ENCODE measurements around the gene RHEX. TPM values are rescaled to one million over a fixed set of nuclear protein-coding genes. Genes with fewer than 3 reads are reported as not detected.
A peak's percentile ranks its signal among the peaks of the same experiment; 100 is the strongest.

The RHEX gene
- total and polyA plus RNA-seq, 2 donors (not counting 1 experiment from before 2014, with no cell fraction given) = 1.8 to 12.8 TPM

- Histone ChIP-seq H3K79me2 (ENCODE audit: control insufficient read depth, insufficient read depth, low read length) (peaks cover 81% of the 10 kb centered on the region), H3K27ac (ENCODE audit: low read length in 2 of 2) (peak overlapping the region; percentile 72 to 82), H2AFZ (ENCODE audit: insufficient read depth, low read depth, low read length, poor library complexity, severe bottlenecking) (no peak overlapping the region), H3K36me3 (replicated peaks in 1 of 2; ENCODE audit: control extremely low read depth in 1 of 2, control insufficient read depth in 1 of 2, extremely low read depth in 1 of 2, insufficient read depth in 2 of 2, low read length in 1 of 2) (no peaks in the 10 kb centered on the region), H4K20me1 (ENCODE audit: control insufficient read depth, insufficient read depth, low read length, poor library complexity, severe bottlenecking) (no peaks in the 10 kb centered on the region), H3K4me1 (ENCODE audit: control insufficient read depth in 2 of 2, insufficient read depth in 2 of 2, low read length in 2 of 2) (peaks cover 84 to 89% of the 10 kb centered on the region in 2 donors), H3K9ac (ENCODE audit: low read length) (peak overlapping the region; percentile 29), H3K27me3 (replicated peaks in 1 of 4; ENCODE audit: control extremely low read depth in 1 of 4, control insufficient read depth in 3 of 4, insufficient read depth in 4 of 4, low read length in 3 of 4) (no peaks in the 10 kb centered on the region), H3K4me2 (replicated peaks; ENCODE audit: low read depth, low read length, poor library complexity, severe bottlenecking) (peak overlapping the region; percentile 75), H3K9me3 (ENCODE audit: control extremely low read depth in 1 of 3, control insufficient read depth in 2 of 3, insufficient read depth in 1 of 3, low read length in 2 of 3) (no peaks in the 10 kb centered on the region), H3K4me3 (ENCODE audit: control extremely low read depth in 1 of 5, extremely low read depth in 1 of 5, insufficient read depth in 1 of 5, low read depth in 2 of 5, low read length in 4 of 5) (peak overlapping the region in 1 of 5 experiments; percentile 17)
- no peak for ATAC-seq (ENCODE audit: low read depth)
- Mint-ChIP-seq H3K4me1 (peaks cover 90% of the 10 kb centered on the region), H3K27me3 (no peaks in the 10 kb centered on the region), H3K27ac (peak overlapping the region; percentile 87), H3K4me3 (peak overlapping the region; percentile 62), H3K9me3 (ENCODE audit: insufficient read depth) (no peaks in the 10 kb centered on the region)
- WGBS (ENCODE audit: insufficient coverage) = 94% methylated on average over 5 of the region's 9 CpGs
- ChIA-PET CTCF (interaction anchor here (0.6 to 15.2 kb wide), 8 partner anchors 9 to 68 kb away, joined by 3 to 682 read pairs (median 4); no protein-coding TSS in a partner anchor), POLR2A (interaction anchor here (0.6 to 1.5 kb wide), 2 partner anchors 13 to 390 kb away, joined by 4 read pairs; no protein-coding TSS in a partner anchor)
- DNase-seq = no peak
- intact Hi-C loops (cut with micrococcal nuclease) = loop anchor here (2.0 kb wide), 1 partner anchor 13 kb away; no protein-coding TSS in a partner anchor
- TF ChIP-seq, protein P1, sequence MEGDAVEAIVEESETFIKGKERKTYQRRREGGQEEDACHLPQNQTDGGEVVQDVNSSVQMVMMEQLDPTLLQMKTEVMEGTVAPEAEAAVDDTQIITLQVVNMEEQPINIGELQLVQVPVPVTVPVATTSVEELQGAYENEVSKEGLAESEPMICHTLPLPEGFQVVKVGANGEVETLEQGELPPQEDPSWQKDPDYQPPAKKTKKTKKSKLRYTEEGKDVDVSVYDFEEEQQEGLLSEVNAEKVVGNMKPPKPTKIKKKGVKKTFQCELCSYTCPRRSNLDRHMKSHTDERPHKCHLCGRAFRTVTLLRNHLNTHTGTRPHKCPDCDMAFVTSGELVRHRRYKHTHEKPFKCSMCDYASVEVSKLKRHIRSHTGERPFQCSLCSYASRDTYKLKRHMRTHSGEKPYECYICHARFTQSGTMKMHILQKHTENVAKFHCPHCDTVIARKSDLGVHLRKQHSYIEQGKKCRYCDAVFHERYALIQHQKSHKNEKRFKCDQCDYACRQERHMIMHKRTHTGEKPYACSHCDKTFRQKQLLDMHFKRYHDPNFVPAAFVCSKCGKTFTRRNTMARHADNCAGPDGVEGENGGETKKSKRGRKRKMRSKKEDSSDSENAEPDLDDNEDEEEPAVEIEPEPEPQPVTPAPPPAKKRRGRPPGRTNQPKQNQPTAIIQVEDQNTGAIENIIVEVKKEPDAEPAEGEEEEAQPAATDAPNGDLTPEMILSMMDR (IDR thresholded peaks at IDR 0.05) = no peak
- no peak for TF ChIP-seq EZH2 (IDR thresholded peaks at IDR 0.05; ENCODE audit: borderline replicate concordance, insufficient read depth, low read depth, low read length, poor library complexity, severe bottlenecking)
Measured at GRCh38 chr1:206037581-206037980, 15.4 kb upstream of the RHEX start.
